OCI-LY3 (cell line): ENCODE data around the gene SLC16A6.
"Not testable (repeated sequence)": the region's sequence is repeated elsewhere in the genome, so short reads cannot be mapped to it uniquely, and the experiment has no call there.

Source experiments
- CTCF ChIP-seq: fragments of 200-600, 300-600 bp; sonication (generic); IDR thresholded peaks from 2 replicates; pipeline ENCODE4 v1.5.1; 2014; ENCODE audit warnings: antibody characterized with exemption, low read length, low read depth
- EZH2phosphoT487 ChIP-seq: fragments of 200-600 bp; shearing (Covaris generic); IDR thresholded peaks from 2 replicates; pipeline ENCODE4 v1.6.1; 2018; ENCODE audit warnings: antibody characterized with exemption, mixed run types, low read depth

DNA sequence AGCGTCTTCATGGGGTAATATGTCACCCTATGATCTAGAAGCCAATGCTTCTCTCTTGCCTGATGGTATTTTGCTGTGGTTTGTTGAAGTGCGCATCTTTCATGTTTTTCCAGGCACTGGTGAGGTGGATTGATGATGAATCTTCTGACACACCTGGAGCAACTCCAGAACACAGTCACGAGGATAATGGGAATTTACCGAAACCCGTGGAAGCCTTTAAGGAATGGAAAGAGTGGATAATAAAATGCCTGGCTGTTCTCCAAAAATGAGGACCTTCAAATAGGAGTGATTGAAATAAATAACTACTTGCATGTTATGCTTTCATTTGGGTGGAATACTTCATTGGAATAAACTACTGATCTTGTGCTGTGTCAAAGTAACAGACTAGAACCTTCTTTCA, 34.2 kb downstream of the SLC16A6 start:
- TF ChIP-seq CTCF, EZH2phosphoT487: not testable (repeated sequence)
